H9 (cell line): ENCODE data around the gene STC2. TPM values are rescaled to one million over a fixed set of nuclear protein-coding genes. Genes with fewer than 3 reads are reported as not detected.

ENCODE experiments used
- DNase-seq: peaks from one replicate; pipeline ENCODE4 v3.0.0-alpha.2; 2017
- H2AFZ ChIP-seq: one replicate; pipeline ENCODE4 v1.6.1; 2013; ENCODE audit warnings: mild to moderate bottlenecking, low read length, control low read depth, moderate library complexity
- H2AK5ac ChIP-seq: 2 replicates; pipeline ENCODE4 v1.6.1; 2013; ENCODE audit warnings: low read length, control low read depth, mixed read lengths; ENCODE audit not compliant: insufficient read length
- H2BK120ac ChIP-seq: one replicate; pipeline ENCODE4 v1.6.1; 2013; ENCODE audit warnings: low read depth, mild to moderate bottlenecking, low read length, control low read depth, inconsistent platforms; ENCODE audit not compliant: poor library complexity, severe bottlenecking
- H2BK12ac ChIP-seq: 2 replicates; pipeline ENCODE4 v1.6.1; 2013; ENCODE audit warnings: low read length, control low read depth, mixed read lengths, low read depth; ENCODE audit not compliant: insufficient read length
- H2BK15ac ChIP-seq: 2 replicates; pipeline ENCODE4 v1.6.1; 2013; ENCODE audit warnings: low read depth, low read length, control low read depth
- H2BK20ac ChIP-seq: one replicate; pipeline ENCODE4 v1.6.1; 2013; ENCODE audit warnings: low read depth, mild to moderate bottlenecking, low read length, control low read depth, inconsistent platforms; ENCODE audit not compliant: poor library complexity, severe bottlenecking
- H2BK5ac ChIP-seq: 2 replicates; pipeline ENCODE4 v1.6.1; 2013; ENCODE audit warnings: low read length, control low read depth, mixed read lengths; ENCODE audit not compliant: insufficient read length
- H3K14ac ChIP-seq: 2 replicates; pipeline ENCODE4 v1.6.1; 2013; ENCODE audit warnings: low read length, control low read depth; ENCODE audit not compliant: insufficient read depth
- H3K18ac ChIP-seq: 2 replicates; pipeline ENCODE4 v1.6.1; 2013; ENCODE audit warnings: low read depth, mild to moderate bottlenecking, mixed read lengths, low read length, control low read depth; ENCODE audit not compliant: insufficient read length
- H3K23ac ChIP-seq: 2 replicates; pipeline ENCODE4 v1.6.1; 2013; ENCODE audit warnings: low read length, control low read depth, mixed read lengths, low read depth; ENCODE audit not compliant: insufficient read length
- H3K23me2 ChIP-seq: 2 replicates; pipeline ENCODE4 v1.6.1; 2013; ENCODE audit warnings: low read depth, mild to moderate bottlenecking, mixed read lengths, low read length, control low read depth; ENCODE audit not compliant: insufficient read length, poor library complexity, severe bottlenecking
- H3K27ac ChIP-seq: 2 replicates; pipeline ENCODE4 v1.5.1; 2013; ENCODE audit warnings: low read length, control low read depth, mixed read lengths, low read depth; ENCODE audit not compliant: insufficient read length
- H3K27me3 ChIP-seq: 2 replicates; pipeline ENCODE4 v1.6.1; 2013; ENCODE audit warnings: low read length, control low read depth, inconsistent platforms; ENCODE audit not compliant: insufficient read depth
- H3K4ac ChIP-seq: 2 replicates; pipeline ENCODE4 v1.6.1; 2013; ENCODE audit warnings: low read depth, mild to moderate bottlenecking, control low read depth, inconsistent platforms, low read length, moderate library complexity
- H3K4me1 ChIP-seq: 2 replicates; pipeline ENCODE4 v1.6.1; 2013; ENCODE audit warnings: low read length, control low read depth, inconsistent platforms; ENCODE audit not compliant: insufficient read depth
- H3K4me2 ChIP-seq: 2 replicates; pipeline ENCODE4 v1.6.1; 2013; ENCODE audit warnings: low read length, control low read depth, mixed read lengths; ENCODE audit not compliant: insufficient read length, insufficient read depth
- H3K56ac ChIP-seq: 2 replicates; pipeline ENCODE4 v1.6.1; 2013; ENCODE audit warnings: low read depth, mild to moderate bottlenecking, mixed read lengths, low read length, control low read depth; ENCODE audit not compliant: insufficient read length
- H3K79me1 ChIP-seq: 2 replicates; pipeline ENCODE4 v1.6.1; 2013; ENCODE audit warnings: low read depth, mild to moderate bottlenecking, moderate library complexity, low read length, control low read depth, inconsistent platforms; ENCODE audit not compliant: insufficient read depth, poor library complexity, severe bottlenecking
- H3K79me2 ChIP-seq: 2 replicates; pipeline ENCODE4 v1.6.1; 2013; ENCODE audit warnings: low read length, control low read depth, inconsistent platforms; ENCODE audit not compliant: insufficient read depth
- H3K9ac ChIP-seq: 2 replicates; pipeline ENCODE4 v1.6.1; 2013; ENCODE audit warnings: low read length, control low read depth, mixed read lengths; ENCODE audit not compliant: insufficient read length; ENCODE audit errors: extremely low read depth
- H3K9me3 ChIP-seq: one replicate; pipeline ENCODE4 v1.6.1; 2013; ENCODE audit warnings: low read depth, low read length, inconsistent platforms; ENCODE audit not compliant: control insufficient read depth
- H3T11ph ChIP-seq: one replicate; pipeline ENCODE4 v1.6.1; 2013; ENCODE audit warnings: mild to moderate bottlenecking, low read length, control low read depth, inconsistent platforms
- H4K20me1 ChIP-seq: one replicate; pipeline ENCODE4 v1.6.1; 2013; ENCODE audit not compliant: control insufficient read depth, insufficient read length, insufficient read depth
- H4K5ac ChIP-seq: 2 replicates; pipeline ENCODE4 v1.6.1; 2013; ENCODE audit warnings: low read depth, mild to moderate bottlenecking, mixed read lengths, low read length, control low read depth; ENCODE audit not compliant: insufficient read length
- H4K8ac ChIP-seq: replicated peaks from 2 replicates; pipeline ENCODE4 v1.6.1; 2013; ENCODE audit warnings: low read length, control low read depth, mixed read lengths, low read depth; ENCODE audit not compliant: insufficient read length
- H4K91ac ChIP-seq: 2 replicates; pipeline ENCODE4 v1.6.1; 2013; ENCODE audit warnings: low read depth, mild to moderate bottlenecking, moderate library complexity, mixed read lengths, low read length, control low read depth; ENCODE audit not compliant: insufficient read length
- H3K27ac Mint-ChIP-seq, 3 experiments: 2 replicates in 2 of 3; 3 replicates in 1 of 3; pipeline ENCODE4 v1.8.0; 2020 to 2021; ENCODE audit warnings: mixed read lengths in 3 of 3, mild to moderate bottlenecking in 1 of 3, moderate library complexity in 1 of 3
- H3K27me3 Mint-ChIP-seq: 2 replicates; pipeline ENCODE4 v1.8.0; 2021; ENCODE audit warnings: low read depth, mild to moderate bottlenecking, moderate library complexity, mixed read lengths
- H3K36me3 Mint-ChIP-seq, 3 experiments: 2 replicates in 2 of 3; 3 replicates in 1 of 3; pipeline ENCODE4 v1.8.0; 2020 to 2021; ENCODE audit warnings: low read depth in 3 of 3, mixed read lengths in 3 of 3; ENCODE audit not compliant: insufficient read depth in 1 of 3
- H3K4me1 Mint-ChIP-seq, 2 experiments: 2 replicates each; pipeline ENCODE4 v1.8.0; 2020; ENCODE audit warnings: mixed read lengths in 2 of 2
- H3K4me3 Mint-ChIP-seq, 2 experiments: 2 replicates in 1 of 2; 3 replicates in 1 of 2; pipeline ENCODE4 v1.8.0; 2020 to 2021; ENCODE audit warnings: mild to moderate bottlenecking in 2 of 2, mixed read lengths in 2 of 2, moderate library complexity in 1 of 2
- H3K9me3 Mint-ChIP-seq, 2 experiments: 2 replicates in 1 of 2; 3 replicates in 1 of 2; pipeline ENCODE4 v1.8.0; 2020; ENCODE audit warnings: mild to moderate bottlenecking in 2 of 2, mixed read lengths in 2 of 2, moderate library complexity in 1 of 2
- WGBS: extraction: QIAGEN DNeasy Blood & Tissue Kit; methylation state at CpG from one replicate; pipeline ENCODE4 v1.1.7; 2013; ENCODE audit warnings: missing lambda C conversion rate, low lambda C conversion rate, mixed read lengths; ENCODE audit not compliant: insufficient read length; ENCODE audit errors: extremely low coverage; 5-methylcytosine and 5-hydroxymethylcytosine counted together
- total RNA-seq: library from RNA; stranded (reverse); gene quantifications from 2 replicates; pipeline ENCODE4 v1.2.1, GENCODE V29; 2021
- TF ChIP-seq, protein P1 (sequence below): fragments of 200-600 bp; sonication (generic); conservative IDR thresholded peaks from 3 replicates; pipeline ENCODE4 v1.8.0; 2021; ENCODE audit warnings: antibody characterized with exemption, mild to moderate bottlenecking

Gene STC2
- total RNA-seq, 1 experiment from 2014 or later, result 77.7 TPM

DNA sequence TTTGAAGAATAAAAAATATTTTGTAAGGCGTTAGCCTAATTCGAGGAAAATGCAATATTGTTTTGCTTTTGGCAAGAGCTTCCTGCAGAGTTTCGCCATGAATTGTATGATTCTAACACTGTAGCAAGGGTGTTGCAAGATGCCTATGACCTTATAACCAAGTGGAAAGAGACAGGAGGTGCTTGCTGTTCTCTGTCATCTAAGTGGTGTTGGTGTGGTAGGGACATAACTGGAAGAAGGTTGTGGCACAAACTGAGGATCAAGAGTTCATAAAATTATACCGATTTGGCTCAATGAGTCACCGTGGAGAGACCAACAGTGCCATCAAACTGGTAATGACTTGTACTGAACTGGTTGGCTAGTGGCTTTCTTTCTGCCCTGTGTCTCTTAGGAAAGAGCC, 6.3 kb downstream of the STC2 start:
- no peaks in the 10 kb centered on the region for H4K20me1 ChIP-seq
- H3K18ac ChIP-seq, result no peak overlapping the region
- no peak overlapping the region for H3K23ac ChIP-seq
- no CpG with 5 or more reads among the region's 5 CpGs for WGBS
- H2BK12ac ChIP-seq, result no peak overlapping the region
- no peak overlapping the region for H3K27ac ChIP-seq
- no peak overlapping the region for H2BK15ac ChIP-seq
- H4K91ac ChIP-seq, result no peak overlapping the region
- H2BK5ac ChIP-seq, result no peak overlapping the region
- H3T11ph ChIP-seq, result no peak overlapping the region
- no peak overlapping the region for H3K4ac ChIP-seq
- H3K27me3 ChIP-seq, result no peaks in the 10 kb centered on the region
- Mint-ChIP-seq H3K9me3 (no peaks in the 10 kb centered on the region), H3K36me3 (peaks cover 79 to 99% (median 98%) of the 10 kb centered on the region in 3 experiments; a peak in 6 of 7 replicates), H3K4me3 (no peak overlapping the region), H3K27me3 (peaks cover 6% of the 10 kb centered on the region), H3K27ac (no peak overlapping the region), H3K4me1 (peaks cover 36 to 43% of the 10 kb centered on the region in 2 experiments)
- TF ChIP-seq, protein P1, sequence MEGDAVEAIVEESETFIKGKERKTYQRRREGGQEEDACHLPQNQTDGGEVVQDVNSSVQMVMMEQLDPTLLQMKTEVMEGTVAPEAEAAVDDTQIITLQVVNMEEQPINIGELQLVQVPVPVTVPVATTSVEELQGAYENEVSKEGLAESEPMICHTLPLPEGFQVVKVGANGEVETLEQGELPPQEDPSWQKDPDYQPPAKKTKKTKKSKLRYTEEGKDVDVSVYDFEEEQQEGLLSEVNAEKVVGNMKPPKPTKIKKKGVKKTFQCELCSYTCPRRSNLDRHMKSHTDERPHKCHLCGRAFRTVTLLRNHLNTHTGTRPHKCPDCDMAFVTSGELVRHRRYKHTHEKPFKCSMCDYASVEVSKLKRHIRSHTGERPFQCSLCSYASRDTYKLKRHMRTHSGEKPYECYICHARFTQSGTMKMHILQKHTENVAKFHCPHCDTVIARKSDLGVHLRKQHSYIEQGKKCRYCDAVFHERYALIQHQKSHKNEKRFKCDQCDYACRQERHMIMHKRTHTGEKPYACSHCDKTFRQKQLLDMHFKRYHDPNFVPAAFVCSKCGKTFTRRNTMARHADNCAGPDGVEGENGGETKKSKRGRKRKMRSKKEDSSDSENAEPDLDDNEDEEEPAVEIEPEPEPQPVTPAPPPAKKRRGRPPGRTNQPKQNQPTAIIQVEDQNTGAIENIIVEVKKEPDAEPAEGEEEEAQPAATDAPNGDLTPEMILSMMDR, result no peak
- H3K23me2 ChIP-seq, result peaks cover 5% of the 10 kb centered on the region
- no peak overlapping the region for H3K56ac ChIP-seq
- peaks cover 2% of the 10 kb centered on the region; the same call in 1 of the 2 replicates for H3K79me2 ChIP-seq
- DNase-seq, result no peak
- no peaks in the 10 kb centered on the region for H3K9me3 ChIP-seq
- no peak overlapping the region for H2AFZ ChIP-seq
- no peak overlapping the region for H2AK5ac ChIP-seq
- no peak overlapping the region for H3K14ac ChIP-seq
- H2BK120ac ChIP-seq, result no peak overlapping the region
- H2BK20ac ChIP-seq, result no peak overlapping the region
- no peak overlapping the region for H4K8ac ChIP-seq
- no peak overlapping the region for H3K9ac ChIP-seq
- H3K4me2 ChIP-seq, result no peak overlapping the region
- peaks cover 8% of the 10 kb centered on the region for H3K79me1 ChIP-seq
- H4K5ac ChIP-seq, result no peak overlapping the region
- H3K4me1 ChIP-seq, result no peaks in the 10 kb centered on the region
